Liver (tissue), 9 donors: ENCODE measurements around the gene BNIP1. TPM values are rescaled to one million over a fixed set of nuclear protein-coding genes. Genes with fewer than 3 reads are reported as not detected.

Experiments
- DNase-seq: peaks from one replicate; pipeline ENCODE4 v3.0.0-alpha.2; 2017; ENCODE audit warnings: low spot score
- H3K27ac ChIP-seq, 2 donors: one replicate each; pipeline ENCODE4 v1.7.0; 2013; ENCODE audit warnings: inconsistent platforms in 2 of 2, low read length in 2 of 2, control low read depth in 1 of 2, low read depth in 1 of 2, mild to moderate bottlenecking in 1 of 2
- H3K27me3 ChIP-seq, 4 donors: one replicate each; pipeline versions ENCODE4 v1.6.1 to v1.7.0; 2013; ENCODE audit warnings: low read length in 3 of 4, inconsistent platforms in 1 of 4, mild to moderate bottlenecking in 1 of 4, moderate library complexity in 1 of 4; ENCODE audit not compliant: control insufficient read depth in 4 of 4, insufficient read depth in 4 of 4
- H3K36me3 ChIP-seq, 4 donors: one replicate each; pipeline versions ENCODE4 v1.6.1 to v1.7.0; 2013; ENCODE audit warnings: low read length in 3 of 4, mild to moderate bottlenecking in 3 of 4, low read depth in 1 of 4, moderate library complexity in 1 of 4; ENCODE audit not compliant: control insufficient read depth in 4 of 4, insufficient read depth in 3 of 4
- H3K4me1 ChIP-seq, 4 donors: one replicate each; pipeline versions ENCODE4 v1.6.1 to v1.7.0; 2013; ENCODE audit warnings: low read length in 3 of 4, mild to moderate bottlenecking in 3 of 4, moderate library complexity in 1 of 4; ENCODE audit not compliant: control insufficient read depth in 4 of 4, insufficient read depth in 4 of 4
- H3K4me3 ChIP-seq, 3 donors: one replicate each; pipeline versions ENCODE4 v1.6.1 to v1.7.0; 2013; ENCODE audit warnings: low read length in 3 of 3, control low read depth in 1 of 3, low read depth in 1 of 3, mild to moderate bottlenecking in 1 of 3
- H3K9ac ChIP-seq, 2 donors: one replicate each; pipeline ENCODE4 v1.7.0; 2013; ENCODE audit warnings: low read length in 2 of 2, mild to moderate bottlenecking in 2 of 2, moderate library complexity in 2 of 2, control low read depth in 1 of 2, low read depth in 1 of 2
- H3K9me3 ChIP-seq, 4 donors: one replicate each; pipeline versions ENCODE4 v1.6.1 to v1.7.0; 2013; ENCODE audit warnings: low read length in 3 of 4; ENCODE audit not compliant: control insufficient read depth in 4 of 4
- CTCF ChIP-seq: fragments of 150-350 bp; IDR thresholded peaks from 2 replicates; pipeline ENCODE4 v1.5.1; 2017; ENCODE audit warnings: improper control_type of control experiment, low read depth, low read length; ENCODE audit not compliant: missing input control
- FOXA1 ChIP-seq: IDR thresholded peaks from 2 replicates; pipeline ENCODE4 v1.6.1; 2016; ENCODE audit warnings: antibody characterized with exemption
- FOXA2 ChIP-seq: IDR thresholded peaks from 2 replicates; pipeline ENCODE4 v1.6.1; 2016; ENCODE audit warnings: antibody characterized with exemption
- GABPA ChIP-seq, 2 donors: IDR thresholded peaks in 1 of 2; conservative IDR thresholded peaks in 1 of 2; 2 replicates each; pipeline ENCODE4 v1.6.1; 2016; ENCODE audit warnings: antibody characterized with exemption in 2 of 2, mild to moderate bottlenecking in 1 of 2, moderate library complexity in 1 of 2
- HNF4A ChIP-seq, 2 donors: conservative IDR thresholded peaks; 2 replicates each; pipeline ENCODE4 v1.6.1; 2016; ENCODE audit warnings: antibody characterized with exemption in 2 of 2, mild to moderate bottlenecking in 2 of 2
- HNF4G ChIP-seq: IDR thresholded peaks from 2 replicates; pipeline ENCODE4 v1.6.1; 2016; ENCODE audit warnings: antibody characterized with exemption
- NR2F2 ChIP-seq: IDR thresholded peaks from 2 replicates; pipeline ENCODE4 v1.6.1; 2016; ENCODE audit warnings: antibody characterized with exemption
- RAD21 ChIP-seq, 2 donors: IDR thresholded peaks; 2 replicates each; pipeline ENCODE4 v1.6.1; 2016; ENCODE audit warnings: antibody characterized with exemption in 2 of 2, mild to moderate bottlenecking in 2 of 2
- REST ChIP-seq: IDR thresholded peaks from 2 replicates; pipeline ENCODE4 v1.6.1; 2016; ENCODE audit warnings: antibody characterized with exemption, mild to moderate bottlenecking
- RXRA ChIP-seq, 2 donors: IDR thresholded peaks; 2 replicates each; pipeline ENCODE4 v1.6.1; 2017 to 2018; ENCODE audit warnings: antibody characterized with exemption in 2 of 2, mild to moderate bottlenecking in 1 of 2
- TAF1 ChIP-seq: conservative IDR thresholded peaks from 2 replicates; pipeline ENCODE4 v1.6.1; 2016; ENCODE audit warnings: antibody characterized with exemption, mild to moderate bottlenecking
- YY1 ChIP-seq: IDR thresholded peaks from 2 replicates; pipeline ENCODE4 v1.6.1; 2016; ENCODE audit warnings: antibody characterized with exemption, mild to moderate bottlenecking
- WGBS: extraction: QIAGEN DNeasy Blood & Tissue Kit; methylation state at CpG from one replicate; pipeline ENCODE4 v1.1.7; 2013; 5-methylcytosine and 5-hydroxymethylcytosine counted together
- polyA plus RNA-seq, 2 donors: library from polyadenylated mRNA; stranded (reverse) in 1 of 2; unstranded in 1 of 2; fragments of 200-250 nt in 1 of 2; fragments of >200 nt in 1 of 2; fragmentation: Nextera tagmentation in 1 of 2; extraction: Ambion mirVana in 1 of 2; gene quantifications; one replicate each; pipeline versions ENCODE4 v1.2.1 to v1.2.3, GENCODE V29; 2013 to 2015
- total RNA-seq, 2 donors: library from RNA; depleted of rRNA; stranded (reverse); fragments of >200 nt; gene quantifications; one replicate each; pipeline ENCODE4 v1.2.3, GENCODE V29; 2014
- TF ChIP-seq, protein P1 (sequence below): IDR thresholded peaks from 2 replicates; pipeline ENCODE4 v1.6.1; 2016; ENCODE audit warnings: antibody characterized with exemption
- TF ChIP-seq, protein P2 (sequence below): IDR thresholded peaks from 2 replicates; pipeline ENCODE4 v1.6.1; 2016; ENCODE audit warnings: antibody characterized with exemption
- TF ChIP-seq, protein P3 (sequence below): IDR thresholded peaks from 2 replicates; pipeline ENCODE4 v1.6.1; 2016; ENCODE audit warnings: antibody characterized with exemption
- donor health status: healthy.
- donor health status: healthy.
- donor health status: healthy.
- donor health status: healthy.
- donor health status: healthy.

Gene BNIP1
- total and polyA plus RNA-seq, 4 donors = 4.8 to 6.9 (median 5.3) TPM

DNA sequence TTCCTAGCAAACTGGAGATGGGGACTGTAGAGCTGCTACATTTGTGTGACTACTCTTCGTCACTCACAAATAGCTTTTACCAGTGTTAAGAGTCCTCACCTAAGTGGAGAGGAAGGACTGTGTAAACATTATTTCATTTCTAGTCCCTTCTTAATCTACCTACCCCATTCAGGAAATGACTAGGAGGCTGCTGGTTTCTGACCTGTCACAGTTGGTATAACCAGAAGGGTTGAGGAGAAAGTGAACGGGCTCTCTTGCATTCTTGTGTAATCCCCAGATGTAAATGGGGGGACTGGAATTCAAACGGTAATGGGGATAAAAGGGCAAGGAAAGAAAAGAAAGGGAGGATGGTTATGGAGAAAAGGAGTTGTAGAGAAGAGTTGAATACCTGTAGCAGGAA, 35.4 kb upstream of the BNIP1 start (continued):
- TF ChIP-seq CTCF = no peak
- TF ChIP-seq, protein P1, sequence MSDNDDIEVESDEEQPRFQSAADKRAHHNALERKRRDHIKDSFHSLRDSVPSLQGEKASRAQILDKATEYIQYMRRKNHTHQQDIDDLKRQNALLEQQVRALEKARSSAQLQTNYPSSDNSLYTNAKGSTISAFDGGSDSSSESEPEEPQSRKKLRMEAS = no peak
- TF ChIP-seq, protein P2, sequence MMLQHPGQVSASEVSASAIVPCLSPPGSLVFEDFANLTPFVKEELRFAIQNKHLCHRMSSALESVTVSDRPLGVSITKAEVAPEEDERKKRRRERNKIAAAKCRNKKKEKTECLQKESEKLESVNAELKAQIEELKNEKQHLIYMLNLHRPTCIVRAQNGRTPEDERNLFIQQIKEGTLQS = no peak

GRCh38 chr5:173114536-173114935, 29.8 kb upstream of the BNIP1 start:
- TF ChIP-seq FOXA1 (no peak), GABPA (IDR thresholded peaks at IDR 0.05 in 1 of 2, conservative IDR thresholded peaks at IDR 0.05 in 1 of 2) (no peak), NR2F2 (no peak)
- Histone ChIP-seq H3K9ac (no peak overlapping the region), H3K27me3 (no peaks in the 10 kb centered on the region), H3K36me3 (peaks cover 0 to 51% (median 35%) of the 10 kb centered on the region in 4 donors), H3K9me3 (no peaks in the 10 kb centered on the region), H3K27ac (no peak overlapping the region), H3K4me3 (no peak overlapping the region), H3K4me1 (no peaks in the 10 kb centered on the region)
- 93% methylated on average over 1 of the region's 1 CpG for WGBS
- no peak for DNase-seq

GRCh38 chr5:173119719-173120118, 24.6 kb upstream of the BNIP1 start:
- Histone ChIP-seq H3K4me3 (no peak overlapping the region), H3K27me3 (no peaks in the 10 kb centered on the region), H3K9me3 (no peaks in the 10 kb centered on the region), H3K9ac (no peak overlapping the region), H3K36me3 (peaks cover 1 to 20% (median 15%) of the 10 kb centered on the region in 4 donors), H3K4me1 (peaks cover 0 to 4% (median 1%) of the 10 kb centered on the region in 4 donors), H3K27ac (no peak overlapping the region)
- DNase-seq = no peak
- TF ChIP-seq FOXA2 (no peak), CTCF (no peak), RXRA (IDR thresholded peaks at IDR 0.05) (no peak), RAD21 (IDR thresholded peaks at IDR 0.05) (no peak), NR2F2 (no peak), REST (no peak), YY1 (no peak), HNF4A (conservative IDR thresholded peaks at IDR 0.05) (no peak), TAF1 (no peak), FOXA1 (no peak), HNF4G (no peak), GABPA (IDR thresholded peaks at IDR 0.05 in 1 of 2, conservative IDR thresholded peaks at IDR 0.05 in 1 of 2) (no peak)
- TF ChIP-seq, protein P3, sequence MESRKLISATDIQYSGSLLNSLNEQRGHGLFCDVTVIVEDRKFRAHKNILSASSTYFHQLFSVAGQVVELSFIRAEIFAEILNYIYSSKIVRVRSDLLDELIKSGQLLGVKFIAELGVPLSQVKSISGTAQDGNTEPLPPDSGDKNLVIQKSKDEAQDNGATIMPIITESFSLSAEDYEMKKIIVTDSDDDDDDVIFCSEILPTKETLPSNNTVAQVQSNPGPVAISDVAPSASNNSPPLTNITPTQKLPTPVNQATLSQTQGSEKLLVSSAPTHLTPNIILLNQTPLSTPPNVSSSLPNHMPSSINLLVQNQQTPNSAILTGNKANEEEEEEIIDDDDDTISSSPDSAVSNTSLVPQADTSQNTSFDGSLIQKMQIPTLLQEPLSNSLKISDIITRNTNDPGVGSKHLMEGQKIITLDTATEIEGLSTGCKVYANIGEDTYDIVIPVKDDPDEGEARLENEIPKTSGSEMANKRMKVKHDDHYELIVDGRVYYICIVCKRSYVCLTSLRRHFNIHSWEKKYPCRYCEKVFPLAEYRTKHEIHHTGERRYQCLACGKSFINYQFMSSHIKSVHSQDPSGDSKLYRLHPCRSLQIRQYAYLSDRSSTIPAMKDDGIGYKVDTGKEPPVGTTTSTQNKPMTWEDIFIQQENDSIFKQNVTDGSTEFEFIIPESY = no peak
- TF ChIP-seq, protein P2 = no peak
- 95% methylated on average over 1 of the region's 1 CpG for WGBS
